SJCRH30 (cell line): Measurements from ENCODE around the gene G0S2. TPM values are rescaled to one million over a fixed set of nuclear protein-coding genes. Genes with fewer than 3 reads are reported as not detected.
A peak's percentile ranks its signal among the peaks of the same experiment; 100 is the strongest.

Experiments used
- DNase-seq, 2 experiments: peaks; one replicate each; pipeline ENCODE4 v3.0.0-alpha.2; 2015 to 2020
- H3K27ac ChIP-seq: fragments of 250-450 bp; sonication (Bioruptor Pico); 2 replicates; pipeline ENCODE4 v1.5.1; 2020; ENCODE audit warnings: mild to moderate bottlenecking, moderate library complexity
- H3K27me3 ChIP-seq: fragments of 250-450 bp; sonication (Bioruptor Pico); 2 replicates; pipeline ENCODE4 v1.5.1; 2020; ENCODE audit warnings: mild to moderate bottlenecking, moderate library complexity
- H3K36me3 ChIP-seq: fragments of 250-450 bp; sonication (Bioruptor Pico); 2 replicates; pipeline ENCODE4 v1.5.1; 2020; ENCODE audit warnings: mild to moderate bottlenecking, moderate library complexity
- H3K4me1 ChIP-seq: fragments of 250-450 bp; sonication (Bioruptor Pico); 2 replicates; pipeline ENCODE4 v1.5.1; 2020; ENCODE audit warnings: mild to moderate bottlenecking, moderate library complexity
- H3K4me3 ChIP-seq: fragments of 250-450 bp; sonication (Bioruptor Pico); 2 replicates; pipeline ENCODE4 v1.5.1; 2020; ENCODE audit warnings: mild to moderate bottlenecking, moderate library complexity
- H3K9me3 ChIP-seq: fragments of 250-450 bp; sonication (Bioruptor Pico); replicated peaks from 2 replicates; pipeline ENCODE4 v1.5.1; 2020; ENCODE audit warnings: mild to moderate bottlenecking, moderate library complexity
- total RNA-seq: library from RNA; depleted of rRNA; stranded (reverse); fragments of >200 nt; shearing (Covaris generic); gene quantifications from 2 replicates; pipeline ENCODE4 v1.2.3, GENCODE V29; 2014

G0S2 gene
- total RNA-seq, 1 experiment from 2014 or later: 1.3 TPM

DNA sequence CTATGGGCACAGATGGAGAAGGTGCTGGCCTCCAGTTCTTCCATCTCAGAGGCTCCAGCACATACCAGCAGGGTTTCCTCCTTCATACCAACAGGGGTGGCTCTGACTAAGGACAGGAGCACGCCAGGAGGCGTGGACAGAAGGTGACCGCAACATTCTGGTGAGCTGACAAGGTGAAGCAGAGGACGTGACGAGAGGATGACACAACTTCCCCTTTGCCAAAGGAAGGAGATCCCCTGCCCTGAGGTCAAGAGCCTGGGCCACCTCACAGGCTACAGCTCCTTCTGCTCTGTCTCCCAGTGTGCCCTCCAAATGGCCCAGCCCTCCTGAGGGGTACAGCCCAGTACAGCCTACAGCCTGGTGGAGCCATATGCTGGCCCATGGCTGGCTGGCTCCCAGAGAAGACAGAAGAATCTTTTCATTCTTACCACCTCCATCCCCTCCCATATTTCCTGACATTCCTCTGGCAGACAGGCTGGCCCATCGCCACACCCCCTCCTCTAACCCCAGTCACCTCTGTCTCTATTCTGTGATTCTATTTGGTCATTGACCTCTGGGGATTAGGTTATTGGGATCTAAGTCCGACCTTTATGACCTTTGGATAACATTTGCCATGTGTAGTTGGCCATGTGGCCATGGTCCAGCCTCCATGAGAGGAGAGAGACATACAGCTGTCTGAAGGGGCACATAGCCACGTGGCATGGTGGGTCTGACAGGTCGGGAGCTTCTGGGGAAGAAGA is 17.9 kb upstream of the G0S2 start:
- DNase-seq: no peak
- no peak overlapping the region for H3K4me3 ChIP-seq
- H3K27me3 ChIP-seq: no peaks in the 10 kb centered on the region
- no peak overlapping the region for H3K27ac ChIP-seq
- no peaks in the 10 kb centered on the region for H3K36me3 ChIP-seq
- H3K4me1 ChIP-seq: peaks cover 29% of the 10 kb centered on the region
- no peaks in the 10 kb centered on the region for H3K9me3 ChIP-seq

GRCh38 chr1:209657918-209658317 is 17.3 kb upstream of the G0S2 start:
- no peak for DNase-seq
- no peaks in the 10 kb centered on the region for H3K9me3 ChIP-seq
- no peaks in the 10 kb centered on the region for H3K36me3 ChIP-seq
- no peak overlapping the region for H3K4me3 ChIP-seq
- peaks cover 23% of the 10 kb centered on the region for H3K4me1 ChIP-seq
- H3K27me3 ChIP-seq: no peaks in the 10 kb centered on the region
- H3K27ac ChIP-seq: no peak overlapping the region

- Histone ChIP-seq H3K4me1 (peaks cover 3% of the 10 kb centered on the region), H3K36me3 (no peaks in the 10 kb centered on the region), H3K27me3 (no peaks in the 10 kb centered on the region), H3K9me3 (no peaks in the 10 kb centered on the region), H3K27ac (no peak overlapping the region), H3K4me3 (no peak overlapping the region)
- DNase-seq: no peak
These were observed 15.3 kb upstream of the G0S2 start for GRCh38 chr1:209659909-209660308.

- Histone ChIP-seq H3K27ac (no peak overlapping the region), H3K4me3 (no peak overlapping the region), H3K27me3 (no peaks in the 10 kb centered on the region), H3K4me1 (peaks cover 3% of the 10 kb centered on the region), H3K9me3 (no peaks in the 10 kb centered on the region), H3K36me3 (no peaks in the 10 kb centered on the region)
- DNase-seq: no peak
These were observed 14.1 kb upstream of the G0S2 start for GRCh38 chr1:209661071-209661470.

DNA sequence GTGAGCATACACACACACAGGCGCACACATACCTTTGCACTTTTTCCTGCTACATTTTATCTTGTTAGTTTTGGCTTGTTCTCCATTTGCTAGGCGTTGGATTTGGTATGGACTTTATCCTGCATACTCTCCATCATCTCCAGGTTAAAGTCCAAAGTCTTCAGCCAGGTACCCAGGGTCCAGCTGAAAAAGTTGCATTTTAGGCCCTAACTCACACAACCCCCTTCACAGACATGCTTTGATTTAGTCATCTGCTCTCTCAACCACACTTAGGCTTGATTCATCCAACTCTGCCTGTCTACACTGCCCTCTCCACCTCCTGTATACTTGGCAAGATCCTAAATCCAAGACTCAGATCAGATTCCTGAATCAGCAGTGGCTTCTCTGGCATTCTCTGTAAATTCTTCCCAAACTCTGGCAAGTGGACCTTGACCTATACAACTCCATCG is 12.3 kb upstream of the G0S2 start:
- H3K4me3 ChIP-seq: no peak overlapping the region
- no peak overlapping the region for H3K27ac ChIP-seq
- no peak for DNase-seq
- peaks cover 3% of the 10 kb centered on the region for H3K4me1 ChIP-seq
- no peaks in the 10 kb centered on the region for H3K36me3 ChIP-seq
- H3K27me3 ChIP-seq: no peaks in the 10 kb centered on the region
- H3K9me3 ChIP-seq: no peaks in the 10 kb centered on the region

GRCh38 chr1:209667103-209667502 is 8.1 kb upstream of the G0S2 start:
- Histone ChIP-seq H3K36me3 (no peaks in the 10 kb centered on the region), H3K27me3 (no peaks in the 10 kb centered on the region), H3K4me3 (no peak overlapping the region), H3K27ac (no peak overlapping the region), H3K9me3 (no peaks in the 10 kb centered on the region), H3K4me1 (no peaks in the 10 kb centered on the region)
- no peak for DNase-seq

- Histone ChIP-seq H3K4me1 (no peaks in the 10 kb centered on the region), H3K36me3 (no peaks in the 10 kb centered on the region), H3K27ac (no peak overlapping the region), H3K9me3 (no peaks in the 10 kb centered on the region), H3K4me3 (no peak overlapping the region), H3K27me3 (peaks cover 3% of the 10 kb centered on the region)
- DNase-seq: no peak
These were observed 7.5 kb upstream of the G0S2 start for GRCh38 chr1:209667708-209668107.

- Histone ChIP-seq H3K36me3 (no peaks in the 10 kb centered on the region), H3K9me3 (no peaks in the 10 kb centered on the region), H3K4me1 (no peaks in the 10 kb centered on the region), H3K27me3 (peaks cover 16% of the 10 kb centered on the region), H3K27ac (no peak overlapping the region), H3K4me3 (no peak overlapping the region)
- no peak for DNase-seq
These were observed 4.7 kb upstream of the G0S2 start for GRCh38 chr1:209670441-209671082.

- no peaks in the 10 kb centered on the region for H3K9me3 ChIP-seq
- H3K4me1 ChIP-seq: no peaks in the 10 kb centered on the region
- H3K27ac ChIP-seq: no peak overlapping the region
- no peak overlapping the region for H3K4me3 ChIP-seq
- no peaks in the 10 kb centered on the region for H3K36me3 ChIP-seq
- no peak for DNase-seq
- peaks cover 16% of the 10 kb centered on the region for H3K27me3 ChIP-seq
These were observed 2.2 kb upstream of the G0S2 start for GRCh38 chr1:209672705-209673630.

DNA sequence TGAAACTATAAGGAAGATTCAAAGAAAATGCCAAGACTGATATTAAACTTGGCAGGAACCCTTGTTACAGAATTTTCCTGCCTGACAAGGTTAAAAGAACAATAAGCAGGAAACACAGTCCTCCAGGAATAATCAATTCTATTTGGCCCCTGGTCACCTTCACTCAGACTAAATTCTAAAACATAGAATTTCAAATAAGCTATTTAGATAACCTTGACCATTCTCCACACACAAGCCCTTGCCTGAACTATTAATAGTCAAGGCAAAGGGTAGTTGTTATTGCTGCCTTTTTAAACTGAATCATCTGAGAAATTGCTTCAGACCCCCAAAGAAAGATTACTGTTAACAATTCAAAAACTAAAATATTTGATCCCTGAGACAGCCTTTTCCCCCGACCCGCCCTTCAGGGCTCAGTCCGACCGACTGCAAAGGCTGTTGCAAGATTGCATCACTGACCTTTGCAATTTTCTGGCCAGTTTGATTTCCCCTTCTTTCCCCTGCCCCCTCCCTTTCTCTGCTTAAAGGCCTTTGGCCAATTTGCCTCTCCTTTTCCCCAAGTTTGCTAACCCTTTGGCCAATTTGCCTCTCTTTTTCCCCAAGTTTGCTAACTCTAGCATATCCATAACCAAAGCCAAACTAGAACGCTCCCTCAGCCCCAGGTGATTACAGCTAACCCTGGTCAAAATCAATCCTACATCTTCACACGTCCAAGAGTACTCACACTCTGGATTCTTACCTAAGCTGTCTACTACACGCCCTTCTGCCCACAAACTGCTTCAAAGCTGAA is 1.4 kb upstream of the G0S2 start:
- Histone ChIP-seq H3K27ac (no peak overlapping the region), H3K9me3 (no peaks in the 10 kb centered on the region), H3K27me3 (peaks cover 16% of the 10 kb centered on the region), H3K36me3 (no peaks in the 10 kb centered on the region), H3K4me3 (no peak overlapping the region), H3K4me1 (no peaks in the 10 kb centered on the region)
- no peak for DNase-seq

DNA sequence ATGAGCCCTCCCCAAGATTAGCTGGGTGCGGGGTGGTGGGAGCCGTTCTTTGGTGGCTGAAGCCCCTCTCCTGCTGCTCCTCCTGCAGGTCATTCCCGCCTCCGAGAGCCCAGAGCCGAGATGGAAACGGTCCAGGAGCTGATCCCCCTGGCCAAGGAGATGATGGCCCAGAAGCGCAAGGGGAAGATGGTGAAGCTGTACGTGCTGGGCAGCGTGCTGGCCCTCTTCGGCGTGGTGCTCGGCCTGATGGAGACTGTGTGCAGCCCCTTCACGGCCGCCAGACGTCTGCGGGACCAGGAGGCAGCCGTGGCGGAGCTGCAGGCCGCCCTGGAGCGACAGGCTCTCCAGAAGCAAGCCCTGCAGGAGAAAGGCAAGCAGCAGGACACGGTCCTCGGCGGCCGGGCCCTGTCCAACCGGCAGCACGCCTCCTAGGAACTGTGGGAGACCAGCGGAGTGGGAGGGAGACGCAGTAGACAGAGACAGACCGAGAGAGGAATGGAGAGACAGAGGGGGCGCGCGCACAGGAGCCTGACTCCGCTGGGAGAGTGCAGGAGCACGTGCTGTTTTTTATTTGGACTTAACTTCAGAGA is 448 bp downstream of the G0S2 start:
- no peaks in the 10 kb centered on the region for H3K4me1 ChIP-seq
- no peaks in the 10 kb centered on the region for H3K9me3 ChIP-seq
- peak overlapping the region; percentile 43 for H3K4me3 ChIP-seq
- H3K27ac ChIP-seq: no peak overlapping the region
- peaks cover 16% of the 10 kb centered on the region for H3K27me3 ChIP-seq
- no peaks in the 10 kb centered on the region for H3K36me3 ChIP-seq
- DNase-seq: peak in 1 of 2 experiments; percentile 13

DNA sequence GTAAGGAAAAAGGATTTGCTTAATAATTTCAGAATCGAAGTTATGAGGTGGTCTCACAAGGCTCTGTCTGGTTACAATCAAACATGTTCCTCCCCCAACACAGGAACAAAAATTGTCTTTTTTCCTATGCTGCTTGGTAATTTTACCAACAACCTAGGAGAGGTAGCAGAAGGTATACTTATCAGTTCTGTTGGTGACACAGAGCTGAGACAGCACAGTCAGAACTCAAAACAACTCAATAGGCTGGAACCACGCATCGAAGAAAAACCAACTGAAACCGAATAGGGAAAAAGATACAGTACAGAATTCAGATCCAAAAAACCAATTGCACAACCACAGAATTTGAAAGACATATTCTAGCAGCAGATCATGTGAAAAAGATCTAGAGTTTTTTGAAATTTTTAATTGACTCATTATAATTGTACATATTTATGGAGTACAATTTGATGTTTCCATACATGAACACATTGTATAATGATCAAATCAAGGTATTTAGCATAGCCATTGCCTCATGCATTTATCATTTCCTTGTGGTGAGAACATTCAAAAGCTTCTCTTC is 3.8 kb downstream of the G0S2 start:
- H3K36me3 ChIP-seq: no peaks in the 10 kb centered on the region
- 0 out of 2 replicates have a peak, but pooled peaks cover 2% of the 10 kb centered on the region for H3K27me3 ChIP-seq
- no peaks in the 10 kb centered on the region for H3K9me3 ChIP-seq
- no peak for DNase-seq
- no peak overlapping the region for H3K27ac ChIP-seq
- no peak overlapping the region for H3K4me3 ChIP-seq
- H3K4me1 ChIP-seq: no peaks in the 10 kb centered on the region

- no peak overlapping the region for H3K4me3 ChIP-seq
These were observed 10.6 kb downstream of the G0S2 start for GRCh38 chr1:209685821-209686220.

GRCh38 chr1:209686322-209686721 is 11.1 kb downstream of the G0S2 start:
- no peak overlapping the region for H3K27ac ChIP-seq
- peaks cover 13% of the 10 kb centered on the region for H3K4me1 ChIP-seq
- DNase-seq: no peak
- no peaks in the 10 kb centered on the region for H3K36me3 ChIP-seq
- no peaks in the 10 kb centered on the region for H3K9me3 ChIP-seq
- no peak overlapping the region for H3K4me3 ChIP-seq
- H3K27me3 ChIP-seq: no peaks in the 10 kb centered on the region

More at GRCh38 chr1:209685821-209686220, 10.6 kb downstream of the G0S2 start:
- no peaks in the 10 kb centered on the region for H3K36me3 ChIP-seq
- no peak for DNase-seq
- H3K9me3 ChIP-seq: no peaks in the 10 kb centered on the region
- H3K27me3 ChIP-seq: no peaks in the 10 kb centered on the region
- H3K4me1 ChIP-seq: peaks cover 13% of the 10 kb centered on the region
- H3K27ac ChIP-seq: no peak overlapping the region
